HTR-8/SVneo (cell line): ENCODE measurements around the gene ZMYND8.

Experiments used
- DNase-seq: peaks from one replicate; pipeline ENCODE4 v3.0.0; 2011; ENCODE audit warnings: low spot score, mixed read lengths; ENCODE audit not compliant: insufficient read length
- FAIRE-seq: peaks from 2 replicates; lab custom pipeline; 2011; peaks lifted over from hg19 to GRCh38; lab: Jason Lieb, UNC

Gene ZMYND8

DNA sequence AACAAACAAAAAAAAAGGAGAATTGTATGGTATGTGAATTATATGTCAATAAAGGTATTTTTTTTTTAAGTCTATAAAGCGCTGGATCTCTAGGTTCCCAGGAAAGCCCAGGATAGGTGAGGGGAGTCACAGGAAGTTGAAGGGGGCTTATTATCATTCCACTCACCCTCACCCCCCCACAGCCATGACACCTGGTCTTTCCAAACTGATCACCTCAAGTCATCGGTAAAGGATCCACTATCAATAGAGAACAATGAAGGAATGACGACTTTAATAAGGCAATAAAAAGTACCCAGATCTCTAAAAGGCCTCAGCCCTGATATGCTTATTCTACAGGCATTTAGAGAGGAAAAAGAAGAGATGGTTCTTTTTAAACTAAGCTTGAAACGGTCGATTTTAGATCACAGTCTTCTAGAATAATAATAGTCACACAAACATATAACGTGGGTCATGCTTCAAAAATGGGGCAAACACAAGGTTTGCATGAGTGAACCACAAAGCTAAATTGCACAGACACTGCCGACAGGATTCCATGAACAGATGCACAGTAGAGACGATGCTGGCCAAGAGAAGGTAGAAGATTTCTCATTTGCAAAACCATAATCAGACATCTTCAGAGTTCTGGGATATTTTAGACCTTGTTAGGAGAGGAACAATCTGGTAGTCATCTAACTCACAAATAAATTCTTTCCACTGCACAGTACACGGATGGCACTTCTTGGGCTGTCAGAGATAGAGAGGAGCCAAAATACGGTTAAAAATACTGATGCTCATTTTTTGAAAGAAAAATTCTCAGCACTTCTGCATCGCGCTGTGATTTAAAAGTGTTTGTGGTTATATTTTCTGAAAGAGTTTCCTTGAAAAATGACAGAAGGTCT lies 21.0 kb downstream of the ZMYND8 start:
- DNase-seq (no peak), FAIRE-seq (no peak)

DNA sequence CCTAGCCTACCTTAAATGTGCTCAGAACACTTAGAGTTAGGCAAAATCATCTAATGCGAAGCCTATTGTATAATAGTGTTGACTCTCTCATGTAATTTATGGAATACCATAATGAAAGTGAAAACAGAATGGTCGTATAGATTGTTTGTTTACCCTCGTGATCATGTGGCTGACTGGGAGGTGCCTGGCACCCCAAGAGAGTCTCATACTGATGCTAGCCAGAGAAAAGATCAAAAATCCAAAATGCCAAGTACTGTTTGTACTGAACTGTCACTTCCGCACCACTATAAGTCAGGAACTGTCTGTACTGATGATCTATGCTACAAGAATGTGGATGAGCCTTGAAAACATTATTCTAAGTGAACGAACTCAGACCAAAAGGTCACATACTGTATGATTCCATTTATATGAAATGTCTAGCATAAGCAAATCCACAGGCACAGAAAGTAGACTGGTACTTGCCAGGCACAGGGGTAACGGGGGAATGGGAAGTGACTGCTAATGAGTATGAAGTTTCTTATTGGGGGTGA lies 22.4 kb downstream of the ZMYND8 start:
- DNase-seq (peak; percentile 95), FAIRE-seq (peak; percentile 92)

DNA sequence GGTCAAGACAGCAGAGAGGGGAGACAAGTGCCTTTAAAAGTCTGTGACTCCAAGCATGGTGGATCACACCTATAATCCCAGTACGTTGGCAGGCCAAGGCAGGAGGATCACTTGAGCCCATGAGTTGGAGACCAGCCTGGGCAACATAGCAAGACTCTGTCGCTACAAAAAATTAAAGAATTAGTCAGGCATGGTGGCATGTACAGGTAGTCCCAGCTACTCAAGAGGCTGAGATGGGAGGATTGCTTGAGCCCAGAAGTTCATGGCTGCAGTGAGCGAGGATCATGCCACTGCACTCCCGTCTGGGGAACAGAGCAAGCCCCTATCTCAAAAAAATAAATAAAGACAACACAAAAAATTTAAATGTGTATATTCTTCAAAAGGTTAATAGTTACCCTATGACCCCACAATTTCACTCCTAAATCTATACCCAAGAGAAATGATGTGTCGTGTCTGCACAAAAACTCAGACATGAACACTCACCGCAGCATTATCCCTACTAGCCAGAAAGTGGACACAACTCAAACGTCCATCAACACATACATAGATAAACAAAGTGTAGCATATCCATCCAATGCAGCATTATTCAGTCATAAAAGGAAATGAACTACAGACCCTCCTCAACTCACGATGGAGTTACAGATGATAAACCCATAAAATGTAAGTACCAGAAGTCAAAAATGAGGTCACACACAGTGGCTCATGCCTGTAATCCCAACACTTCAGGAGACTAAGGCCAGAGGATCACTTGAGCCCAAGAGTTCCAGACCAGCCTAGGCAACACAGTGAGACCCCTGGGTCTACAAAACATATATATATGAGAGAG lies 23.9 kb downstream of the ZMYND8 start:
- DNase-seq, result no peak
- FAIRE-seq, result no peak

DNA sequence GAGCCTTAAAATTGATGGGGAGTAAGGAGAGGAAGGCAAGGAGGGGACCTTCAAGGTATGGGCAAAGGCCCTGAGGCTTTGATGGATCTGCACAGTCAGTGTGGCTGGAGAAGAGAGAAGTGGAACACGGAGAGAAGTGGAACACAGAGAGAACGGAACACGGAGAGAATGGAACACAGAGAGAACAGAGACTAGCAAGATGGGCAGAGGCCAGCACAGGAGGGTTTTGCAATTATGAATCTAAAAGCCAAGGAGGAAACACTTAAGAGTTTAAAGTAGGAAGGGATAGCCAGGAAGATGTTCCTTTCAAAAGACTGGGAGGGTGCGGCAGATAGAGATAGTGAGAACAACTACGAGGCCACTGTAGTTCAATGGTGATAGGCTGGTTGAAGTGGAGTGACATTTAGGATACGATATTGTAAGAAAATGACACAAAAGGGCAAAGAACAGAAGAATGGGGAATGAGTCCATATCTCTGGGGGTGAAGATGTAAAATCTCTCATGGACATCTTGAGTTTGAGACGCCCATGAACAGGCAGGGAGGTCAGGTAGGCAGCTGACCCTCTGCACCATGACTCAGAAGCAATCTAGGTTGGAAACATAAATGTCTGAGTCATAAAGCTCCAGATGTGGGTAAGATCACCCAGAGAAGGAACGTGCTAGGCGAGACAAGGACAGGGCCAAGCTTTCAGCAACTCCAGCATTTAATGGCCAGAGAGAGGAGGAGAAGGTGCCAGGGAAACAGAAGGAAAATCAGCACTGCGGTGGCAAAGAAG lies 25.4 kb downstream of the ZMYND8 start:
- FAIRE-seq (peak; percentile 77), DNase-seq (peak; percentile 95)

DNA sequence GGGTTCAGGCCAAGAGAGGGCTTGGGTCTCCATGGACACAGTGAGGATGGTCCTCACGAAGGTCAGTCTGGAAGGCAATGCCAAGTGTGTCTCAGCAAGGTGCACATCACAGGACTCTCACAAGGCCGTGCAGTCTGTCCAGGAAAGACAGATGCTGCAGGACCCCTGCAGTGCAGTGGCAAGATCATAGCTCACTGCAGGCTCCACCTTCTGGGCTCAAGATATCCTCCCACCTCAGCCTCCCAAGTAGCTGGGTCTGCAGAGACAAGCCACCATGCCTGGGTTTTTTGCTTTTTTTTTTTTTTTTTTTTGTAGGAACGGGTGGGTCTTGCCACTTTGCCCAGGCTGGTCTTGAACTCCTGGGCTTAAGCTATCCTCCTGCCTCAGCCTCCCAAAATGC lies 26.4 kb downstream of the ZMYND8 start:
- FAIRE-seq, result no peak
- no peak for DNase-seq

DNA sequence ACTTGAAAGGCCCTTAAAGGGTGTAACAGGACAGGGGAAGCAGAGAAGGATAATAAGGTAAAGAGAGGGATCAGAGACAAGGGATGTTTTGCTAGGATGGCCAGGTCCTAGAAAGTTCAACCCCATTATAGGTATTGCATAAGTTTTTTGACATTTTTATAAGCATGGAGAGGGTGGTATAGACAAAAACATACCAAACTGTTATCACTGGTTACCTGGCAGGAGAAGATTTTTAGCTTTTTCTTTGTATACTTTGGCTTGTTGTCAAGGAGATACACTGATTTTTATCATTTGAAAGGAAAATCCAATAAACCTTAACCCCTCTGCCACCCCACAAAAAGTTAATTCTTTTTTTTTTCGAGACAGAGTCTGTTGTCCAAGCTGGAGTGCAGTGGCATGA lies 28.4 kb downstream of the ZMYND8 start:
- DNase-seq (no peak), FAIRE-seq (no peak)

DNA sequence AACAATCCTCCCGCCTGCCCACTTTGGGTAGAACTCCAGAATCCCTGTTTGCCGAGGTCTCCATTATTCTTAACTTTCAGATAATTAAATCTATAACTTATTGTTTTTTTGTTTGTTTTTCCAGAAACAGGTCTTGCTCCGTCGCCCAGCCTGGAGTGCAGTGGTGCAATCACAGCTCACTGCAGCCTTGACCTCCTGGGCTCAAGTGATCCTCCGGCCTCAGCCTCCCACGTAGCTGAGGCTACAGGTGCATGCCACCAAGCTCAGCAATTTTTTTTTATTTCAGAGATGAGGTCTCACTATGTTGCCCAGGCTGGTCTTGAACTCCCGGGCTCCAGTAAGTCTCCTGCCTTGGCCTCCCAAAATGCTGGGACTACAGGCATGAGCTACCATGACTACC lies 28.8 kb downstream of the ZMYND8 start:
- FAIRE-seq, result no peak

DNA sequence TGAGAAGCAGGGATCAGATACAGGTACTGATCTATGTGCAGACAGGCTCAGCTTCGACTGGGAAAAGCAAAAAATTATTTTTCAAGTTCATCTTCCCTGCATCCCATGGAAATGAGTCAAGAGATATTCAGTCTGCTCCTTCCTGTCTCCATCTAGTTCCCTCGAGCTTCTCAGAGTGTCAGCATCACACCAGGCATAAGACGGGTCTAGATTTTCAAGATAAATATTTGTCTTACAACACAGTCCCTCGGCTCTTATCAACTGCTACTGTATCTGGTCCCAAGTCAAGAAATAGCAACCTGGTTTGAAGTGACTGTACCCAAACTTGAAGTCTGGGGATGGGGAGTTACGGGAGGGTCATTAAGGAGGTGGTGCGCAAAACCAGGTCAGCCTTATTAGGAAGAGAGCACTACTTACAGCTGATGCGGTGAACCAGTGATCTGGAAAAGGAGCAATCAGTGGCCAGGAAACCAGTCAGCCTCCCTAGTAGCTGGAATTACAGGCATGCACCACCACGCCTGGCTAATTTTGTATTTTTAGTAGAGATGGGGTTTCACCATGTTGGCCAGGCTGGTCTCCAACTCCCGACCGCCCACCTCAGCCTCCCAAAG lies 29.7 kb downstream of the ZMYND8 start:
- peak; percentile 75 for DNase-seq
- peak; percentile 26 for FAIRE-seq

More for the DNA sequence above, 28.8 kb downstream of the ZMYND8 start:
- no peak for DNase-seq

DNA sequence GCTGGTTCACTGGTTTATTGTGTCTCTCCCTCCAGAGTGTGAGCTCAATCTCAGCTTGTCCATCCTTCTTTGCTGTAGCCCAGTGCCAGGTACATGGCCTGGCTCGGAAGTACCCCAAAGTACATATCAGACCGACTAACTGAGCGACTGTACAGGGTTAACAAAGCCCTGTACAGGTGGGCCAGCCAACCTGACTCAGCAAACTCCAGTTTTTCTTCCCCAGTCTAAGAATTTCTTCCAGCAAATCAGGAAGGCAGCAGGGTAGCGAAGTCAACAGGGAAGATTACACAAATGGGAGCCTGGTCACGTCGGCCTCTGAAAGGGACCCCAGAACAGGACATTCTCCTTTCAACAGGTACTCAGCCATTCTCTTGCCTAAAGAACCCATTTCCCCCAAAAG lies 31.3 kb downstream of the ZMYND8 start:
- DNase-seq (no peak), FAIRE-seq (no peak)

DNA sequence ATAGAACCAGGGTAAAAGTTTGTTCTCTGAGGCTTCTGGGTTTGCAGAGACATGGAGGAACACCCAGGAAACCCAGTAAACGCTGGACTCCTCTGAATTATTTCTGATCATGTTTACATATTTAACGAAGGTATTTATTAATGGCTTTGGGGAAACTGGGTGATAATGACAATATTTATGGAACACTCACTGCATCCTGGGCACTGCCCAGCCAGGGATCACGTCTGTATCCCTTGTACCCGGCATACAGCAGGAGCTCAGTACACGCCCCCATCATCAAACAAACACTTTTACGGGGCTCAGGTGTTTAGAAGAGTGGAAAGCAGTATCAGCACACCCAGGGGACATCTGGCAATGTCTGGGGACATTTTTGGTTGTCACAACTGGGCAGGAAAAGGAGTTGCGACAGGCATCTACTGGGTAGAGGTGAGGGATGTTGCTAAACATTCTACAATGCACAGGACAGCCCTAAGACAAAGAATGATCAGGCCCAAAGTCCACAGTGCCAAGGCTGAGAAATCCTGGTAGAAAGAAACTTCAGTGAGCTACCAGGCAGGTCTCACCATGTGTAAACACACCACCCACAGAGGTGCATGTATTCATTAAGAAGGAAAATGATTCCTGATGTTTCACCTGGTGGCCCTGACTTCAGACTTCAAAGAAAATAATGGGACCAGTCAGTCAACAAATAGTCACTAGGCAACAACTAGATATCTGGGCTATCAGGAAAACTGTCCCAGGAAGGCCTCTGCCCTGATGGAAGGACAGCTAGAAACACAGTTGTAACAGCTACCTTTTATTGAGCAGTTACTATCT lies 35.3 kb downstream of the ZMYND8 start:
- no peak for DNase-seq
- FAIRE-seq, result no peak

DNA sequence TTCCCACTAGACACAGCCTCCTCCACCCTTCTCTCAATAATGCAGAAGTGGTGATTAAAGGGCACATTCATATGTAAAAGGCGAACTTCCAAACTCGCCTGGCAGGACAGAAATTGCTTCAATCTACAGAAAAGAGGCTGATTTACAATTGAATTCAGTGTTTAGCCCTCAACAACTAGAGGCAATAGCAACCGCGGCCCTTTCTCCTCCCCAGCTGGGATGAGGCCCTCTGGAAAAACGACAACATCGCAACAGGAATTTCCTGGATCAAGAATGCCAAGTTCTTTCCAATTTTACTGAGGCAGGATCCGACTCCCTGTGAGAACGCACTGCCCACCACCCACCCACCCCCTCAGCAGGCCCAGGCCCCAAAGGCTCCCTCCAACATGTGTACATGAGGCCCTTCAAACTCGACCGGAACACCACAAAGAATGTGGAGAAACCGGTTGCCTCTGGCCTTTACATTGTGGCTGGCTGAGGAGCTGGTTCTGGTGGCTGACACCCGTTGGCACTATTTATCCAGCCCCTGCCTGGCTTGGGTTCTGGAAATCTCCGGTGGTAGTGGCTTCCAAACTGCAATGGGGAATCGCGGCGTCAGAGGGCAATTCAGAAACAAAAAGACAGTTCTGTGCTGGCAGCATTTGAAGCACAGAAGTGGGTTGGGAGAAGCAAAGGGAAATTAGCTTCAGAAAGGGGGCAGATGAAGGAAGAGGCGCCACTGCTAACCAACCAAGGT lies 36.8 kb downstream of the ZMYND8 start:
- no peak for DNase-seq
- FAIRE-seq, result no peak

DNA sequence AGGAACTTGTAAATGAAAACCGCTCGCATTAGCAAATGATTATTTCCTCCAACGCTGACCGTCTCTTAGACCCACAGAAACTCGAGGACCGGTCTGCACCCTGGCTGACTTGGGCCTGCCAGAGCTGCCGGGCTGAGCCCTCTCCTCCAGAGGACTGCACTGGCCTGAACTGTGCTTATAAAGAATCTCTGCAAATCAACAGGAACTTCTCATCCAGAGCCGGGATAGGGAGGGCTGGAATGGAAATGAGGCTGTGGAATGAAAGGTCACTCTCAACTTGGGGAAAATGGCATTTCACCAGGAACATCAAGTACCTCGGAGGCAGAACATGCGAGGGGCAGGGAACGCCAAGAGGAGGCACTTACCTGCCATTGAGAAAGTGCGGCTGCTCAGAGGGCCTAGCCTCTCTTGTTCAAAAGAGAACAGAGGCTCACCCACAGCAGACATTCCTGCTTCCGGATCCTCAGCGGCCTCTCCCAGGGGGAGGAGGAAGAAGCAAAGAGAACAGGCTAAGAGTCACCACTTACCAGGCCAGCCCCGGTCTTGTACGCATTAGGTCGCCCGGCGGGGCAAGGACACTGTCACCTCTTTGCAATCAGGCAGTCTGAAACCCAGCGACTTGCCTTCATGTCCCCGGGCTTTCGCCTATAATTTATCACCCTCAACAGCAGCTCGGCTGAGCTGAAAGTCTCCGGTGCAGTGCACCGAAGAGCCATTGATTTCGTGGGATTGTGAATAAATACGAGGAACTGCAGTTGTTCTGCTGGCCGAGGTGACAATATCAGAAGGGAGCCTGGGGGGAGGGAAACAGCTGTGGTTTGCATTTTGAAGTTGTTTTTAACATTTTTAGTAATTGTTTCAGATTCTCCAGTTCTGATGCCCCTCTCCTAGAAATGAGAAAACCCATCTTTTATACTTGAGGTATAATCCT lies 37.6 kb downstream of the ZMYND8 start:
- peak; percentile 31 for FAIRE-seq
- no peak for DNase-seq

DNA sequence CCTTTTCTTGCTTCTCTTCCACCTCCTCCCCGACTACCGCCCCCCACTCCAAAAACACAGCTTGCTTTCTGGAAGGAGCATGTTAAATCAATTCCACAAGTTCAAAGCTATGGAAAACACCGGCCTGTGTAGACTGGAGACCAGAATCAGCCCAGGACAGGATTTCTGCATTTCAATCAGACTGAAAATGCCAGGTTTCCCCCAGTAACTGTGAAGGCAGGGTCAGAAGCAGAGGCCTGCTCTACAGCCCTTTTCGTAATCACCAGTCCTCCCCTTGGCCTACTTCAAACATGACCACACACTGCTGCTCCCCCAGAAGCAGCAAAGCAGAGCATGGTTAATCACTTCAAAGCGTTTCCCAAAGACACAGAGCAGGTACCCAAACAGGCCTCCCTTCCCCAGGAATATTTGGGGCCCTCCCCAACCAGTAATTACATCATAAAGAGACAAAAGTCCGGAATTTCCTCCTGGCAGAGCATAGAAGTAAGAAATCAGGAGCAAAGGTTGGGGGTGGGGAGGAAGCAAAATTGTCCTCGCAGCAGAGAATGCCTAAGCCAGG lies 38.4 kb downstream of the ZMYND8 start:
- no peak for FAIRE-seq
- no peak for DNase-seq

DNA sequence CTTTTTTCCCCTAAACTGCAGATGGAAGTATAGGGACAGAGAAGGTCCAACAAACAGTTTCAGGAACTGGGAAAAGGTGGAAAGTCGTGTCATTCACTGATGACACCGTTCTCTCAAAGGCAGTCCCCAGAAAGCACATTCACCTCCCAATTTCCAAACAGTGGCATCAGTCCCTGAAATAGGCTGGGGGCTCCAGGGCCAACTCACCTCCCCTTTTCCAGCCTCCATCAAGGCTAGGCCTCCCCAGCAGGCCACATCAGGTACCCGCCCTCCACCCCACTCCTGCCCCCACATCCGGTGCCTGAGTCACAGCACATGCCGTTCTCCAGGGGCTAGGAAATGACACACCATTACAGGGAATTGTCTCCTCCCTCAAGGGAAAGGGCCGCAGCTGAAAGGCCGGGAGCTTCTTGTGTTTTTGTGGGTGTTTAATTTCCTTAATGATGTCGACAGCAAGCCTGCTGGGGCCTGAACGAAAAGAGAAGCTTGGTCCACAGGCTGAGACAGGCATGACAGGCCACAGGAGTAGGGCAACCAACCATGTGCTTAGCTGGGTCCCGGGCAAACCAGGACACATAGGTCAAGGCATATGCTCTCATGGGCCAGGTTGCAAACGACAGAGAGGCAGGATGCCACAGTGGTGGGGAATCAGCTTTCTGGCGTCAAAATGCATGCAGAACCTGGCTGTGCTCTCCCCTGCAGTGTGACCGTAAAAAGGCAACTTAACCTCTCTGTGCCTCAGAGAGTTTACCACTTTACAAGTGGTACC lies 39.2 kb downstream of the ZMYND8 start:
- peak; percentile 97 for FAIRE-seq
- DNase-seq, result peak; percentile 98

DNA sequence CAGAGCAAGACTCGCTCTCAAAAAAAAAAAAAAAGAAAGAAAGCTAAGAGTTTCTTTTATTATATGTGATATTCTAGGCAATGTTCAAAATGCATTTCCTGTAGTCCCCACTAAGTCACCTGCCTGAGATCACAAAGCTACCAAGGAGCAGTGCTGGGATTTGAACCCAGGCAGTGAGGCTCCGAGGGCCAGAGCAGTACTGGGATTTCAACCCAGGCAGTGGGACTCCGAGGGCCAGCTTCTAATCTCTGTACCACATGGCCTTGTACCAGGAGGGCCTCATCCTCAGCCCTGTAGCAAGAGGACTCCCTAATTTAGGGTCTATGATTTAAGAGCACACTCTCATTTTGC lies 39.7 kb downstream of the ZMYND8 start:
- FAIRE-seq (no peak), DNase-seq (no peak)

DNA sequence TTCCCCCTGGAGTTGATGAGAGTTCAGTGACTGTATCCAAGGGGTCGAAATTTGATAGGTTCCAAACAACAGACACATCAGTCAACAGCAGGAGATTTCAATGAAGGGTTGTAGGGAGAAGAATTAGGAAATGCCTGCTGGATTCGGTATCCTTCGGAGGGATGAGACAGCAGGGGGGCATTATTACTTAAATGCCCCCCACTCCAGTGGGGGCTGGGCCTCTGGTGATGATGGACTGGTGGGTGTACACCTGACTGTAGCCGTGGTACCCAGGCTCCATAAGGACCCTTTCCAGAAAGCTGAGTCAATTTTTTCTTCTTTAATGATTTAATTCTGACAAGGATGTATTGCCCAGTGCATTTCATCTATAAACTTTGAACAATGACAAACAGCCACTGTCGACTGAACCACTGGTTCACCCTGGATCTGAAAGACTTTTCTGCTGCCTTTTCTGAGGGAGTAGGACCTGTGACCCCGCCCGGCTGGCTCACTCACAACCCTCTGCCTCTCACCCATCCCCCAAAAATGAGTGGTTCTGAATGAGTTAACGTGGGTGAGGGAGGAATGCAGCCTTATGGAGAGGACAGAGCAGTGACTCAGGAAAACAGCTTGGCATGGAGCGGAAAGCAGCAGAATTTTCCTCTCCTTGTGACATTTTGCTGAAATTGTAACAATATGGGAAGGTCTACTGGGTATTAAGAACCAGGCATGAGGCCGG lies 41.0 kb downstream of the ZMYND8 start:
- FAIRE-seq (peak; percentile 49), DNase-seq (peak; percentile 91)
